K562 (cell line): ENCODE data around the gene HOTAIR. TPM values are rescaled to one million over a fixed set of nuclear protein-coding genes. Genes with fewer than 3 reads are reported as not detected.

Source experiments
- ATAC-seq: fragments of 200-7000 bp; cut with Tn5 transposase; 3 replicates; pipeline ENCODE4 v1.9.1; 2020; ENCODE audit warnings: moderate library complexity
- BruUV-seq: library from RNA; stranded (reverse); fragments of 400-500 nt; replicated peaks from 2 replicates; lab custom pipeline; 2021; lab: Mats Ljungman, UMichigan
- CTCF ChIA-PET: fragments of 300-600 bp; formaldehyde crosslinking; extraction: SDS; loops from one replicate; lab custom pipeline; 2021; ENCODE audit warnings: low intra/inter-chr PET ratio; lab: Yijun Ruan, JAX
- POLR2A ChIA-PET: fragments of 300-600, 350-650 bp; sonication (Branson Sonifier 250); formaldehyde crosslinking; extraction: SDS; loops from one replicate; lab custom pipeline; 2021; ENCODE audit warnings: antibody characterized with exemption, inconsistent platforms; lab: Yijun Ruan, JAX
- DNase-seq, 4 experiments: peaks; one replicate each; pipeline versions ENCODE4 v3.0.0 to v3.0.0-alpha.2; 2011 to 2018; ENCODE audit warnings: low spot score in 3 of 4, mixed read lengths in 3 of 4; ENCODE audit errors: extremely low read depth in 1 of 4
- FAIRE-seq: peaks from 2 replicates; lab custom pipeline; 2011; peaks lifted over from hg19 to GRCh38; lab: Jason Lieb, UNC
- H2AFZ ChIP-seq: 2 replicates; pipeline ENCODE4 v1.6.0; 2011; ENCODE audit warnings: low read depth, low read length, control low read depth, inconsistent platforms
- H3K27ac ChIP-seq: fragments of 200-600 bp; 3 replicates; pipeline ENCODE4 v1.8.0; 2011; ENCODE audit warnings: low read depth, mild to moderate bottlenecking, control low read depth, inconsistent platforms, low read length, moderate library complexity, mixed read lengths; ENCODE audit errors: extremely low read depth
- H3K27me3 ChIP-seq, 2 experiments: fragments of 300-600 bp in 1 of 2; 2 replicates in 1 of 2; 3 replicates in 1 of 2; pipeline versions ENCODE4 v1.6.0 to v1.8.0; 2011; ENCODE audit warnings: inconsistent platforms in 2 of 2, low read length in 2 of 2, mild to moderate bottlenecking in 1 of 2, mixed read lengths in 1 of 2, moderate library complexity in 1 of 2; ENCODE audit not compliant: control insufficient read depth in 2 of 2, insufficient read depth in 2 of 2
- H3K36me3 ChIP-seq: fragments of 300-600 bp; 3 replicates; pipeline ENCODE4 v1.8.0; 2011; ENCODE audit warnings: mild to moderate bottlenecking, low read length, inconsistent platforms; ENCODE audit not compliant: control insufficient read depth, insufficient read depth
- H3K4me1 ChIP-seq, 2 experiments: fragments of 200-600 bp in 1 of 2; replicated peaks in 1 of 2; 2 replicates in 1 of 2; 3 replicates in 1 of 2; pipeline versions ENCODE4 v1.5.1 to v1.8.0; 2011; ENCODE audit warnings: inconsistent platforms in 2 of 2, low read length in 2 of 2, mild to moderate bottlenecking in 1 of 2, mixed read lengths in 1 of 2, moderate library complexity in 1 of 2; ENCODE audit not compliant: control insufficient read depth in 2 of 2, insufficient read depth in 2 of 2
- H3K4me2 ChIP-seq: 2 replicates; pipeline ENCODE4 v1.6.1; 2011; ENCODE audit warnings: low read length, control low read depth, inconsistent platforms, mixed read lengths; ENCODE audit not compliant: insufficient read depth
- H3K4me3 ChIP-seq: fragments of 200-600 bp; sonication (generic), shearing (Covaris generic); 2 replicates; pipeline ENCODE4 v1.5.1; 2016; ENCODE audit warnings: control low read depth, inconsistent platforms
- H3K79me2 ChIP-seq: fragments of 200-600 bp; 3 replicates; pipeline ENCODE4 v1.8.0; 2011; ENCODE audit warnings: low read length, inconsistent platforms; ENCODE audit not compliant: control insufficient read depth, insufficient read depth
- H3K9ac ChIP-seq, 2 experiments: 2 replicates each; pipeline versions ENCODE4 v1.6.0 to v1.6.1; 2011; ENCODE audit warnings: low read depth in 2 of 2, low read length in 2 of 2, control low read depth in 1 of 2, inconsistent platforms in 1 of 2, mild to moderate bottlenecking in 1 of 2, mixed read lengths in 1 of 2; ENCODE audit not compliant: insufficient read depth in 1 of 2
- H3K9me1 ChIP-seq: one replicate; pipeline ENCODE4 v1.6.0; 2011; ENCODE audit warnings: inconsistent platforms, mild to moderate bottlenecking, low read length, moderate library complexity; ENCODE audit not compliant: control insufficient read depth, insufficient read depth
- H3K9me3 ChIP-seq: replicated peaks from 2 replicates; pipeline ENCODE4 v1.5.1; 2011; ENCODE audit warnings: low read depth, low read length, inconsistent platforms; ENCODE audit not compliant: control insufficient read depth, insufficient read depth
- H4K20me1 ChIP-seq: replicated peaks from 2 replicates; pipeline ENCODE4 v1.6.1; 2011; ENCODE audit warnings: low read length, inconsistent platforms, mixed read lengths; ENCODE audit not compliant: control insufficient read depth, insufficient read depth
- ATF2 ChIP-seq: sonication (generic); formaldehyde crosslinking; IDR thresholded peaks from 2 replicates; pipeline ENCODE4 v1.8.1; 2022; ENCODE audit warnings: missing genetic modification reagents
- ATF7 ChIP-seq: fragments of 450-650 bp; IDR thresholded peaks from 2 replicates; pipeline ENCODE4 v1.7.1; 2014; ENCODE audit warnings: mild to moderate bottlenecking, moderate library complexity
- HNRNPH1 ChIP-seq: fragments of 200-400 bp; formaldehyde crosslinking; optimal IDR thresholded peaks from 2 replicates; pipeline ENCODE3; 2017; ENCODE audit warnings: low read depth, mild to moderate bottlenecking, low read length, moderate library complexity
- KAT7 ChIP-seq: sonication (generic); formaldehyde crosslinking; IDR thresholded peaks from 2 replicates; pipeline ENCODE4 v1.8.0; 2022; ENCODE audit warnings: missing genetic modification reagents, mild to moderate bottlenecking, borderline replicate concordance
- KLF1 ChIP-seq: fragments of 450-650 bp; IDR thresholded peaks from 2 replicates; pipeline ENCODE4 v1.6.1; 2016; ENCODE audit warnings: missing genetic modification characterization, missing compliant biosample characterization
- PYGO2 ChIP-seq: fragments of 450-650 bp; IDR thresholded peaks from 2 replicates; pipeline ENCODE4 v1.6.1; 2016; ENCODE audit warnings: mild to moderate bottlenecking, missing genetic modification characterization, moderate library complexity, missing compliant biosample characterization
- TARDBP ChIP-seq: fragments of 450-650 bp; IDR thresholded peaks from 2 replicates; pipeline ENCODE4 v1.6.1; 2016
- TCFL5 ChIP-seq: fragments of 250-450 bp; sonication (Bioruptor Pico); conservative IDR thresholded peaks from 2 replicates; pipeline ENCODE4 v1.6.1; 2021; ENCODE audit warnings: mild to moderate bottlenecking, moderate library complexity, matching md5 sums
- ZKSCAN3 ChIP-seq: fragments of 250-450 bp; sonication (Bioruptor Pico); IDR thresholded peaks from 2 replicates; pipeline ENCODE4 v1.4.0; 2020
- ZNF324 ChIP-seq: fragments of 250-450 bp; sonication (Bioruptor Pico); IDR thresholded peaks from 2 replicates; pipeline ENCODE4 v1.4.0; 2020; ENCODE audit warnings: mild to moderate bottlenecking
- ZNF407 ChIP-seq: fragments of 450-650 bp; IDR thresholded peaks from 2 replicates; pipeline ENCODE4 v1.6.1; 2016; ENCODE audit warnings: low read depth
- ZNF76 ChIP-seq: fragments of 250-450 bp; sonication (Bioruptor Pico); IDR thresholded peaks from 2 replicates; pipeline ENCODE4 v1.4.0; 2020; ENCODE audit warnings: mild to moderate bottlenecking, moderate library complexity, borderline replicate concordance
- WGBS: fragments of 100-300 bp; shearing (Covaris generic); methylation state at CpG from one replicate; pipeline ENCODE4 v1.1.6; 2016; ENCODE audit warnings: low coverage, mixed read lengths; ENCODE audit not compliant: insufficient coverage; ENCODE audit errors: missing lambda C conversion rate; 5-methylcytosine and 5-hydroxymethylcytosine counted together
- in situ Hi-C: fragments of 300-500 bp; cut with MboI; formaldehyde crosslinking; loops from 4 replicates; pipeline ENCODE4 v1.15.0; 2018; ENCODE audit warnings: inconsistent platforms, mixed read lengths
- intact Hi-C: fragments of 100-400 bp; cut with micrococcal nuclease; formaldehyde crosslinking; loops from 2 replicates; pipeline ENCODE4 v1.14.2; 2022
- polyA plus RNA-seq, 8 experiments: library from polyadenylated mRNA; depleted of rRNA in 4 of 8; stranded (reverse) in 5 of 8; unstranded in 3 of 8; fragments of >200 nt; fragmentation: Nextera tagmentation in 2 of 8; fragmentation: Illumina TruSeq in 1 of 8; extraction: Ambion mirVana in 2 of 8; extraction: Trizol in 1 of 8; gene quantifications; 2 replicates each; pipeline versions ENCODE4 v1.2.1 to v1.2.3, GENCODE V29; 2011 to 2014; ENCODE audit warnings: inconsistent platforms in 1 of 8, missing spikeins in 1 of 8
- total RNA-seq, 7 experiments: library from RNA; depleted of rRNA in 6 of 7; stranded (reverse); fragments of >200 nt in 6 of 7; fragmentation: Illumina TruSeq in 2 of 7; extraction: Trizol in 2 of 7; gene quantifications; 2 replicates each; pipeline versions ENCODE4 v1.2.1 to v1.2.3, GENCODE V29; 2011 to 2021; ENCODE audit warnings: low replicate concordance in 1 of 7

HOTAIR gene
- total and polyA plus RNA-seq, 9 of the 15 experiments (the other 6 are each of a cell fraction or from before 2014, with no cell fraction given) = 0.04 TPM; not detected in 8

GRCh38 chr12:53982648-53983567, 8.2 kb upstream of the HOTAIR start:
- no peaks in the 10 kb centered on the region for H3K9me1 ChIP-seq
- no peak overlapping the region for H3K4me2 ChIP-seq
- H3K4me1 ChIP-seq = peaks cover 11 to 34% of the 10 kb centered on the region in 2 experiments
- ChIA-PET POLR2A (no interaction called here), CTCF (interaction anchor here (1.9 to 2.7 kb wide), 2 partner anchors 219 to 233 kb away, joined by 9 to 22 read pairs; no protein-coding TSS in a partner anchor)
- no peak overlapping the region for H3K9ac ChIP-seq
- no peak overlapping the region for H2AFZ ChIP-seq
- no peak overlapping the region for H3K27ac ChIP-seq
- no peaks in the 10 kb centered on the region for H3K79me2 ChIP-seq
- ATAC-seq (no peak), FAIRE-seq (no peak), DNase-seq (no peak)
- H3K4me3 ChIP-seq = no peak overlapping the region
- no peaks in the 10 kb centered on the region for H3K36me3 ChIP-seq
- 32% methylated on average over 25 of the region's 26 CpGs for WGBS
- no peaks in the 10 kb centered on the region; the same call in 1 of the 2 replicates for H4K20me1 ChIP-seq
- in situ Hi-C loops = loop anchor here (10.0 kb wide), 1 partner anchor 382 kb away; the partner anchor contains the start of gene GPR84
- no TSS peak for BruUV-seq
- peaks cover 24 to 27% of the 10 kb centered on the region in 2 experiments for H3K27me3 ChIP-seq
- intact Hi-C loops = loop anchor here (10.0 kb wide), 1 partner anchor 382 kb away; the partner anchor contains the start of gene GPR84
- no peaks in the 10 kb centered on the region for H3K9me3 ChIP-seq
- no peak for TF ChIP-seq KAT7 (CRISPR knock-in tag)
- no peak for TF ChIP-seq TCFL5
- no peak for TF ChIP-seq ATF2 (CRISPR knock-in tag)
- TF ChIP-seq ZNF76 (CRISPR knock-in tag) = no peak
- no peak for TF ChIP-seq HNRNPH1
- no peak for TF ChIP-seq KLF1 (tag)
- TF ChIP-seq ATF7 = no peak
- TF ChIP-seq PYGO2 (tag) = no peak
- no peak for TF ChIP-seq ZKSCAN3 (CRISPR knock-in tag)
- no peak for TF ChIP-seq ZNF407
- no peak for TF ChIP-seq TARDBP
- TF ChIP-seq ZNF324 (CRISPR knock-in tag) = no peak
